Activated CD4-positive, alpha-beta T cell treated with anti-CD3 and anti-CD28 coated beads, Interleukin-2, amount 50 U/mL, for 16 hours (primary cell): ENCODE measurements around the gene ACSBG1.
"Not testable (repeated sequence)": the region's sequence is repeated elsewhere in the genome, so short reads cannot be mapped to it uniquely, and the experiment has no call there.

Experiments used
- DNase-seq: peaks from one replicate; pipeline ENCODE4 v3.0.0-alpha.2; 2020

Gene ACSBG1

GRCh38 chr15:78247911-78248310 lies 13.5 kb upstream of the ACSBG1 start:
- DNase-seq, result no peak

DNA sequence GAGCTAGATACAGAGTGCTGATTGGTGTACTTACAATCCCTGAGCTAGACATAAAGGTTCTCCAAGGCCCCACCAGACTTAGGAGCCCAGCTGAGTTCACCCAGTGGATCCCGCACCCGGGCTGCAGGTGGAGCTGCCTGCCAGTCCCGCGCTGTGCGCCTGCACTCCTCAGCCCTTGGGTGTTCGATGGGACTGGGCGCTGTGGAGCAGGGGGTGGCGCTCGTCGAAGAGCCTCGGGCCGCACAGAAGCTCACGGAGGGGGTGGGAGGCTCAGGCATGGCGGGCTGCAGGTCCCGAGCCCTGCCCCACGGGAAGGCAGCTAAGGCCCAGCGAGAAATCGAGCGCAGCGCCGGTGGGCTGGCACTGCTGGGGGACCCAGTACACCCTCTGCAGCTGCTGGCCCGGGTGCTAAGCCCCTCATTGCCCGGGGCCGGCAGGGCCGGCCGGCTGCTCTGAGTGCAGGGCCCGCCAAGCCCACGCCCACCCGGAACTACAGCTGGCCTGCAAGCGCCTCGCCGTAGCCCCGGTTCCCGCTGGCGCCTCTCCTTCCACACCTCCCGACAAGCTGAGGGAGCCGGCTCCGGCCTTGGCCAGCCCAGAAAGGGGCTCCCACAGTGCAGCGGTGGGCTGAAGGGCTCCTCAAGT lies 11.7 kb upstream of the ACSBG1 start:
- not testable (repeated sequence) for DNase-seq

DNA sequence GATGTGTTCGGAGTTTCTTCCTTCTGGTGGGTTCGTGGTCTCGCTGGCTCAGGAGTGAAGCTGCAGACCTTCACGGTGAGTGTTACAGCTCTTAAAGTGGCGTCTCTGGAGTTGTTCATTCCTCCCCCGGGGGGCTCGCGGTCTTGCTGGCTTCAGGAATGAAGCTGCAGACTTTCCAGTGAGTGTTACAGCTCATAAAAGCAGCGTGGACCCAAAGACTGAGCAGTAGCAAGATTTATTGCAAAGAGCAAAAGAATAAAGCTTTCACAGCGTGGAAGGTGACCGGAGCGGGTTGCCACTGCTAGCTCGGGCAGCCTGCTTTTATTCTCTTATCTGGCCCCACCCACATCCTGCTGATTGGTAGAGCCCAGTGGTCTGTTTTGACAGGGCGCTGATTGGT lies 11.0 kb upstream of the ACSBG1 start:
- DNase-seq, result not testable (repeated sequence)

GRCh38 chr15:78244893-78245292 lies 10.5 kb upstream of the ACSBG1 start:
- DNase-seq, result no peak

GRCh38 chr15:78244101-78244500 lies 9.7 kb upstream of the ACSBG1 start:
- DNase-seq, result no peak

DNA sequence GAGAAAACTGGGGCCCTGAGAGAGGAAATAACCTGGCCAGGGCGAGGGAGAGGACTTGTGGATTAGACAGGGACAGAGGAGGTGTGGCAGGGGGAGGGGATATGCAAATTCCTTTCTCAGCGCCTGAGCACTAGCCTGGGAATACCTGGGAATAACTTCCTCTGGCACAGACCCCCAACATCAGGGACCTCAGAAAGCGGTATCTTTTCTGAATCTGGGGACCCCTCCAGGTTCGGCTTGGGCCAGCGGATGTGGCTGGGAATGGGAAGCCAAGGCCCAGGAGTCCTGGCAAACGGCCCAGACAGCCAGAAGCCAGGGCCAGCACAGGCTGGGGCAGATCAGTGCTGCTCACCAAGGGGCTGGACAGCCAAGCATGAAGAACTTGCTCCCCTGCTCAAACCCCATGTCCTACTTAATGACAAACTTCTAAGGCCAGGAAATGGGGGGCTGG lies 9.2 kb upstream of the ACSBG1 start:
- no peak for DNase-seq

DNA sequence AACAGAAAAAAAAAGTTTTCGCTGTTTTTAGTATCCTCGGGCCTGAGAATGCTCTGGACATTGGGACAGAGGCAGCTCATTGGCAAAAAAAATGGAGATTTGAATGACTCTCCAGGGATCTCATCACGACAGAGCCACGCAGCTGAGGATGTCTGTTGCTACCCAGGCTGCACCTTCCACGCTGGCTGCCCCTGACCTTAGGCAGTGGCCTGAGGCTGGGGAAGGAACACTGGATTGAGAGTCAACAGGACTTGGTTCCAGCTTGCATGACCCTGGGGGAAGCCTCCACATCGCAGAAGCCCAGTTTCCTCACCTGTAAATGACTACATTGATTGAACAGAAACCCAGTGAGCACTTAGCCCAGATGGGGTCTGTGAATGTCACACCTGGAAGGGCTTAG lies 8.7 kb upstream of the ACSBG1 start:
- no peak for DNase-seq

GRCh38 chr15:78242128-78242527 lies 7.8 kb upstream of the ACSBG1 start:
- peak; percentile 30 for DNase-seq

GRCh38 chr15:78241017-78241416 lies 6.7 kb upstream of the ACSBG1 start:
- DNase-seq, result peak; percentile 86

DNA sequence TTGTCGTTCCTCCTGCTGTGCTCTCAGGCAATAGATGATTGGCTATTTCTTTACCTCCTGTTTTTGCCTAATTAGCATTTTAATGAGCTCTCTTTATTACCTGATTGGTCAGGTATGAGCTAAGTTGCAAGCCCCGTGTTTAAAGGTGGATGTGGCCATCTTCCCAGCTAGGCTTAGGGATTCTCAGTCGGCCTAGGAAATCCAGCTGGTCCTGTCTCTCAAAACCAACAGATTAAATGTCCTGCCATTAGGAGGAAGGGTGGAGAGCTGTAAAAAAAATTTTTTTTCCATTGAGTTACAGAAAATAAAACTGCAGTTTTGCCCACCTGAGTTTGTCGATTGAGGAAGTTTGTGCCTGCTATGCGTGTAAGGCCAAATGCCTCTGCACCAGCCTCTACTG lies 5.4 kb upstream of the ACSBG1 start:
- no peak for DNase-seq

DNA sequence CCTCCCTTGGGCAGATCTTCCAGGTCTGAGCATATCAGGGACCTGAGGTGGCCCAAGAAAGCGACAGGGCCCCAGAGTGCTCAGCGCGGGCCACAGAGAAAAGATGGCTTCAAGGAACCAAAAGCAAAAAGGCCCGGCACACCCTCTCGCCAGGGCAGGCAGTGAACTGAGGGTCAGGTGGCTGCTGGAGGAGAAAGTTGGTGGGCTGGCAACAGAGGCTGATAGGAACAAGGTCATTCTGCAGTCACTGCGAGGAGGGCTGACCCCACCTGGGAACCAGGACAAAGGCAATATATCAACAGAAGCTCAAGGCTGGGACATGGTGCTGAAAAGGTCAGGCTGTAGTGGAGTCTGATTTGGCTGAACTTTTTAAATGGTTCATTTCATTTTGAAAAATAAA lies 2.8 kb upstream of the ACSBG1 start:
- no peak for DNase-seq

DNA sequence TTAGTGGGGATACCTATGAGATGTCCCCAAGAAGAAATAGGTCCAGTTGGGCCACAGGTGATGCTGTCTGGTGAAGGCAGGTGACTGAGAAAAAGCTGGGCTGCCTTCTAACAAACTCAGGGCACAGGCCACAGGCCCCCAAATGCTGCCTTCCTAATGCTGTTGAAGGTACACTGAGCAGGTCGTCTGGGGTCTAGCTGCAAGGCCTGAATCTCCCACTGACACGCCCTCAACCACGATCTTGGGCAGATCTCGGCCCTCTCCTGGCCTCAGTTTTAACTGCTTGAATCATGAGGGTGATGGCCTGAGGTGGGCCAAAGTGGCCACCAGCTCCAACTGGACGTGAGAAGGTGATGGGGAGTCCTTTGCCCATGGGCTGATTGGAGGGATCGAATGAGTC lies 2.1 kb upstream of the ACSBG1 start:
- DNase-seq, result no peak

GRCh38 chr15:78233496-78233895 lies 869 bp downstream of the ACSBG1 start:
- DNase-seq, result no peak

DNA sequence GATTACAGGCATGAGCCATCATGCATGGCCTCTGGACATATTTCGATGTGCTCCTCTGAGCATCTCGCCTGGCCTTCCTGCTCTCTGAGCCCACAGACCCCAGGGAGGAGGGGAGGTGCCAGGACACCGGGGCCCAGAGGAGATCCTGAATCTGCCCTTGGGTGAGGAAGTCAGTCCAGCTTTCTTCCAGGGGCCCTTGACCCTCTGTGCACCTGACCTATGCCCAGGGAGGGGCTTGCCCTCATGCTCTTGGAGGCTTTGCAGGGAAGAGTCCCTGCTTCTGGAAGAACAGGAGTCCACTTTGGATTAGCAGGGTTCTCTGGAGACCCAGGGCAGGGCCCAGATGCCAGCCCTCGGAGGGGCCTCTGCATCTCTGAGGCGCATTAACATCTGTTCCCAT lies 1.4 kb downstream of the ACSBG1 start:
- DNase-seq, result no peak

GRCh38 chr15:78229431-78230406 lies 4.6 kb downstream of the ACSBG1 start:
- DNase-seq, result no peak

DNA sequence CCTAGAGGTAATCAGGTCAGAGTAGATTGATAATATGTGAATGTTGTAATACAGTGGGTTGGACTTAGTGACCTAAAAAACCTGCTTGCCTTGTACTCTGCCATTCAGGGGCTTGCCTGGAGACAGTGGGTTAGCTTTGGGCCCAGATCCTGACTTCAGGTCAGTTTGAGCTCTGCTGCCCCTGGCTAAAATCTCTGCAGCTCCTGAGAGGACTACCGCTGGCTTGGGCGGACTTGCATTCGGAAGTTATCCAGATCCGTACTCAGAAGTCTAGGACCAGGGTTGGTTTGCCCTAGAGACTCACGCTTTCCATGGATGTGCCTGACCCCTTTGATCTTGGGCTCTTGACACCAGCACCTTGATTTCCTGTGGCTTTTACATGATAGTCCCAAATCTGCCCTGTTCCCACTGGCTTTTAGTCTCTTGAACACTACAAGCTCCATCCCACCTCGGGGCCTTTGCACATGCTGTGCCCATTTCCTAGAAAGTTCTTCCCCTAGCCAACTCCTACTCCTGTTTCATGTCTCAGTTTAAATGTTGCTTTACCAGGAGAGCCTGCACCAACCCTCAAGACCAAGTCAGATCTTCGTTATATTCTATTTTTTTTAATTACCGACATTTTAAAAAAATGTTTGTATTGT lies 5.9 kb downstream of the ACSBG1 start:
- no peak for DNase-seq

DNA sequence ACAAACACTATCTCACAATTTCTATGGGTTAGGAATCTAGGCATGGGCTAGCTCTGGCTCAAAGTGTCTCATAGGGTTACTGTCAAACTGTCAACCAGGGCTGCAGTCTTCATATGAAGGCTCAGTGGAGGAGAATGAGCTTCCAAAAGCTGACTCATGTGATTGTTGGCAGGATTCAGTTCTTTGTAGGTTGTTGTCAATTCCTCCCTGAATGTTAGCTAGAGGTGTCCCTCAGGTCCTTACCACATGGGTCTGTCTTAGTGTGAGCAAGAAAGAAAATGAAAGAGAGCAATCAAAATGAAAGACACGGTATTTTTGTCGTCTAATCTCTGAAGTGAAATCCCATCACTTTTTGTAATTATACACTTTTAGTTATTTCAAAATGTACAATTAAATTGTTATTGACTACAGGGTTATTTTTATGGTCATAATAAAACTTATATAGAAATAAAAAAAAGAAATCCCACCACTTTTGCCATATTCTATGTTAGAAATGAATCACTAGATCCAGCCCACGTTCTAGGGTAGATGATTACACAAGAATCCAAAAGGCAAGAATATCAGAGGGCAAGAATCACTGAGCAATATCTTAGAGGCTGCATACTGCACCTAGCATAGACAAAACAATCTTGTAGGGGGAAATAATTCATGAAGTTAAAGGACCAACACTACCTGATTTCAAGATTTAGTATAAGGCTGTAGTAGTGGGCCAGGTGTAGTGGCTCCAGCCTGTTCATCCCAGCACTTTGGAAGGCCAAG lies 8.4 kb downstream of the ACSBG1 start:
- DNase-seq, result peak; percentile 80

GRCh38 chr15:78224023-78224411 lies 10.3 kb downstream of the ACSBG1 start:
- peak; percentile 23 for DNase-seq

- DNase-seq, result no peak
These were observed 10.9 kb downstream of the ACSBG1 start for GRCh38 chr15:78223396-78224022.

DNA sequence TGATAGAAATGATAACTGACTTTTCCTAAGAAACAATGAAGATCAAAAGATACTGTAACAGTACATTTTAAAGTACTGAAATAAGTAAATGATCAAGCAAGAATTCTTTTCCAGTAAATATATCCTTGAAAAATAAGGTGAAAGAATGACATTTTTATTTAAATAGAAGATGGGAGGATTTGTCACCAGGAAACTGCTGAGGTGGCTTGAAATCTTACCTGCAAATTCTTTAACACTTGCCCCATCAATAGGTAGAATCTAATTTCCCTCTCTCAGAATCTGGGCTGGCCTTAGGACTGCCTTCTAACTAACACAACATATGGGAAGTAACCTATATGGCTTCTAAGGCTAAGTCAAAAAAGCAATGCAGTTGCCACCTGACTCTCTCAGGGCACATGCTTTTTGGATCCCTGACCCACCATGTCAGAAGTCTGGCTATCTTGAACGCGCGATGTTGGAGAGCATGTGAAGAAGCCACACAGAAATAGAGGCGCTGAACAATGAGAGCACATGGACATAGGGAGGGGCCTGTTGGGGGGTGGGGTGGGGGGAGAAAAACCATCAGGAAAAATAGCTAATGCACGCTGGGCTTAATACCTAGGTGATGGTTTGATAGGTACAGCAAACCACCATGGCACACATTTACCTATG lies 11.5 kb downstream of the ACSBG1 start:
- no peak for DNase-seq

DNA sequence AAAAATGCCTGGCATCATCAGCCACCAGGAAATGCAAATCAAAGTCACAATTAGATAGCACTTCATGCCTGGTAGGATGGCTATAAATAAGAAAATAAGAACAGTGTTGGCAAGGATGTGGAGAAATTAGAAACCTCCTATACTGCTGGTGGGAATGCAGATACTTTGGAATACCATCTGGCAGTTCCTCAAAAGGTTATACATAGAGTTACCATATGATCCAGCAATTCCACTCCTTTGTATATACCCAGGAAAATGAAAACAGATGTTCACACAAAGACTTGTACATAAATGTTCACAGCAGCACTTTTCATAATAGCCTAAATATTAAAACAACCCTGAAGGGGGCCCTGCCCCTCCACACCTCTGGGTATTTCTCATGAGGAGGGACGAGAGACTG lies 13.7 kb downstream of the ACSBG1 start:
- no peak for DNase-seq
